ENCODE results near the gene FARP2.

GRCh38 chr2:241437179-241437578 lies 81.1 kb downstream of the FARP2 start:
- no peak for TF ChIP-seq CTCF (IDR thresholded peaks at IDR 0.05)
- TF ChIP-seq POLR2A (IDR thresholded peaks at IDR 0.05), result no peak
